Stimulated activated naive CD4-positive, alpha-beta T cell treated with Interleukin-2 at 50 U/mL for 16 hours (primary cell): ENCODE measurements around the gene RTCA.
"Not testable (repeated sequence)": the region's sequence is repeated elsewhere in the genome, so short reads cannot be mapped to it uniquely, and the experiment has no call there.

Experiments used
- DNase-seq: peaks from one replicate; lab custom pipeline; 2025; lab: John Stamatoyannopoulos, UW

The RTCA gene

DNA sequence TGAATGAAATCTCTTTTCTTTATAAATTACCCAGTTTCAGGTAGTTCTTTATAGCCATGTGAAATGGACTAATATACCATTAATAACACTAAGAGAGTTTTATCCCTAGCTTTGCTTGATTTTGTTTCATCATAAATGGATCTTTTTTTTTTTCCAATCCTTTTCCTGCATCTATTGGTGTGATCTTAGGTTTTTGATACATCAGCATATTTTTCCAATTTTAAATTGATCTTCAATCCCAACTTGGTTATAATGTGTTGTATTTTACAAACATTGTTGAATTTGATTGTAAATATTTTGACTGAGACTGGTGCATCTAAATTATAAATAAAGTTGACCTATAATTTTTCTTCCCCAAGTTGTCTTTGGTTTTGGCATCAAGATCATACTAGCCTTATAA, 4.3 kb upstream of the RTCA start:
- no peak for DNase-seq

GRCh38 chr1:100264081-100264480, 1.9 kb upstream of the RTCA start:
- not testable (repeated sequence) for DNase-seq

- no peak for DNase-seq
Observed at GRCh38 chr1:100265562-100265930, 470 bp upstream of the RTCA start.

GRCh38 chr1:100266741-100267140, 725 bp downstream of the RTCA start:
- DNase-seq = no peak

DNA sequence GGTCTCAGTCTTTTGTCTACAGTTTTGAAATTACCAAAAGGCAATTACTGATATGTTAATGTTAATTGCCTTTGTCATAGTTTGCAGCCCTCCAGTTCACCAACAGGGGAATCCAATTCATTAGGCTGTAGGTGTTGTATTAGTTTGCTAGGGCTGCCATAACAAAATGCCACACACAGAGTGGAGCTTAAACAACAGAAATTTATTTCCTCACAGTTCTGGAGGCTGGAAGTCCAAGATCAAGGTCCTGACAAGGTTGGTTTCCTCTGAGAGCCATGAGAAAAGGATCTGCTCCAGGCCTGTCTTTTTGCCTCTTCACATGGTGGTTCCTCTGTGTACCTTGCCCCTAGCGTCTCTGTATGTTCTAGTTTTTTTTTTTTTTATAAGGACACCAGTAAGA, 1.3 kb downstream of the RTCA start:
- no peak for DNase-seq

DNA sequence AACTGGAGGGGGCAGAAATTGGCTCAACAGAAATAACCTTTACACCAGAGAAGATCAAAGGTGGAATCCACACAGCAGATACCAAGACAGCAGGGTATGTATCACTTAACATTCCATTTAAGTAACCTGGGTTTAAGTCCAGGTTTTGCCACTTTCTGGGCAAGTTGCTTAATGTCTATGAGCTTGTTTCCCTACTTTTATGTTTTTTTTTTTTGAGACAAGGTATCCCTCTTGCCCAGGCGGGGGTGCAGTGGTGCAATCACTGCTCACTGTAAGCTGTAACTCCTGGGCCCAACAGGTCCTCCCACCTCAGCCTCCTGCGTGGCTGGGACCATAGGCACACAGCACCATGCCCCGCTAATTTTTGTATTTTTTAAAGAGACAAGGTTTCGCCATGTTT, 2.2 kb downstream of the RTCA start:
- no peak for DNase-seq

DNA sequence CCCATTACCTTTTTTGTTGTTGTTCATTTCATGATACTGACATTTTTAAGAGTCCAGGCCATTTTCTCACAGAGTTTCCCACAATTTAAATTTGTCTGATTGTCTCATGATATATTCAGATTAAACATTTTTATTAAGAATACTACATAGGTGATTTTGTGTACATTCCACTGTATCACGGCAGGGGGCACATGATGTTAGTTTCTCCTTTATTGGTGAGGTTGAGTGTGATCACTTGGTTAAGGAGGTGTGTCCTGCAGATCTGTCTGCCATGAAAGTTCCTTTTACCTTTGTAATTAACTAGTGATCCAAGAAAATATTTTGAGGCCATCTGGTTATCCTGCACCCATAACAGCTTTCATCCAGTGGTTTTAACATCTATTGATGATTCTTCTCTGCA, 11.8 kb downstream of the RTCA start:
- no peak for DNase-seq

DNA sequence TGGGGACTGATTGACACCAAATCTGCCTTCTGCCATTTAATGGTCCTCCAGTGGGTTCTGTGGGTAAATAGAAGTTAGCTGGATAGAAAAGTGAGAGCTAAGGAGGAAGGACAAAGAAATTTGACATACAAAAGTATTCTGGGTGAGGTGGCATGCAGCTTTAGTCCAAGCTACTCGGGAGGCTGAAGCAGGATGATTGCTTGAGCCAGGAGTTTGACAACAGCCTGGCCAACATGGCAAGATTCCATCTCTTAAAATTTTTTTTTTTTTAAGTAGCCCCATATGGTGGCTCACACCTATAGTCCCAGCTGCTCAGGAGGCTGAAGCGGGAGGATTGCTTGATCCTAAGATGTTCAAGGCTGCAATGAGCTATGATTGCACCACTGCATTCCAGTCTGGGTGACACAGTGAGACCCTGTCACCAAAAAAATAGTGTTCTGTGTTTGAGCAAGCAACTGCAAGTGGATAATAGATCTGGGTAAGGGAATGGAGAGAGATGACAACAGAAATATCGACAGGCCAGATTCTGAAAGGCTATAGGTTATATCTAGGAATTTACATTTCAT, 13.4 kb downstream of the RTCA start:
- no peak for DNase-seq

DNA sequence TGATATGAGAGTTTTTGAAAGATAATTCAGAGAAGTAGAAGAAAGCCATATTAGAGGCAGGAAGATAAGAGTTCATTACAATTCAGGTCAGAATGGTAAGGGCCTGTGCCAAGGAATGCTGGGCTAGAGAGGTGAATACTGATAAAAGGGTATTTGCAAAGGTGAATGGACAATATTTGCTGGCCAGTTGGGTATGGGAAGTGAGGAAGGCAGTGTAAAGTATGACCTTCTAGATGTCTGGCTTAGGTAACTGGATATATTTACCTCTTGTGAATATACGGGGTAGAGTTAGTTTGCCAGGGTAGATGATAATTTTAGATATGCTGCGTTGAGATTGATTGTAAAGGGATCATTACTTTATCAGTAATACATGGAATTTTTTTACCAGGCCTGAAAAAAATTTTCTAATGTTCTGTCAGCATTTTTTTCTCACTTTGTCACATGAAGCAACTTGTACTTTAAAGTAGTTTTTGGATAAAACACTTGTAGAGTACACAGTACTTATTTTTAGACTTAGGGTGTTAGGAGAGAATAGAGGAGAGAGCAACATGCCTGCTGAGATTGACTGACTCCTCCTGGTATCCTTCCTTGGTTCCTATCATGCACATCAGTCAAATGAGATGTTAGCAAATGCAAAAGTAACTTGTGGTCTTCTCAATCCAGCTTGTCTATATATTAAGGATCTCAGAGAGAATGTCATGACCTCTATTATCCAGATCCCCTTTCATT, 14.1 kb downstream of the RTCA start:
- DNase-seq = no peak

DNA sequence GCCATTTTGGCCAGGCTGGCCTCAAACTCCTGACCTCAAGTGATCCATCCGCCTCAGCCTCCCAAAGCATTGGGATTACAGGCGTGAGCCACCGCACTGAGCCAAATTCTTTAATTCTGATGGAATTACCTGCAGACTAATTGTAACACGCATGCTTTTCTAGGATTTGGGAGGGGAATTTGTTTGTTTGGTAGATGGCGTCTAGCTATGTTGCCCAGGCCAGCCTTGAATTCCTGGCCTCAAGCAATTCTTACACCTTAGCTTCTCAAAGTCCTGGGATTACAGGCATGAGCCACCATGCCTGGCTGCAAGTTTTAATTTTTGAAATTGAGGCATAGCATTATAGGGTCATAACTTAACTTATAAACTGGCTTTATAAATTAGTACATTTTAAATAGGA, 18.6 kb downstream of the RTCA start:
- DNase-seq = no peak

DNA sequence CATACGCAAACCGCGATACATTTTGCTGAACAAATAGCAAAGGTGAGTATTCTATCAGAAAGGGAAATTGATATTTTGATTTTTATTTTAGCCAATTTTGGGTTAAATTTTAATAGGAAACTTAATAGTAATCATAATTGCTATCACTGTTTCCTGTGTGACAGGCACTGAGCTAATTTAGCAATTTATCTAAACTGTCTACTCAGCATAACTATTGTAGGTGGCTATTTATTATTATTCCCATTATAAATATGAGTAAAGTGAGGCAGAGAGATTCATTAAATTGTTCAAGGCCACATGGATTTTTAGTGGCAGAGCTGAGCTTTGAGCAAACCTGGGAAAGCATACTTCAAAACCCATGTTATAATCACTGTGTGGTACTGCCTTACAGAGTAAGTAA, 21.1 kb downstream of the RTCA start:
- DNase-seq = no peak

DNA sequence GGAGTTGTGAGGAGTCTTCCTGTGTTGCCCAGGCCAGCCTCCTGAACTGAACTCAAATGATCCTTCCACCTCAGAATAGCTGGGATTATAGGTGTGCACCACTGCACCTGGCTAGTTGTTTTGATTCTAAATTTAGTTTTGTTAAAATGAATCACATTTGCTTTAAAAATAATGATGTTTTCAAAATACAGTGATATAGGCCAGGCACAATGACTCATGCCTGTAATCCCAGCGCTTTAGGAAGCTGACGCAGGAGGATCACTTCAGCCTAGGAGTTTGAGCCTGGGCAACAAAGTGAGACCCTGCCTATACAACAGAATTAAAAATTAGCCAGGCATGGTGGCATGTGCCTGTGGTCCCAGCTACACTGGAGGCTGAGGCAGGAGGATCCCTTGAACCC, 24.3 kb downstream of the RTCA start:
- no peak for DNase-seq

DNA sequence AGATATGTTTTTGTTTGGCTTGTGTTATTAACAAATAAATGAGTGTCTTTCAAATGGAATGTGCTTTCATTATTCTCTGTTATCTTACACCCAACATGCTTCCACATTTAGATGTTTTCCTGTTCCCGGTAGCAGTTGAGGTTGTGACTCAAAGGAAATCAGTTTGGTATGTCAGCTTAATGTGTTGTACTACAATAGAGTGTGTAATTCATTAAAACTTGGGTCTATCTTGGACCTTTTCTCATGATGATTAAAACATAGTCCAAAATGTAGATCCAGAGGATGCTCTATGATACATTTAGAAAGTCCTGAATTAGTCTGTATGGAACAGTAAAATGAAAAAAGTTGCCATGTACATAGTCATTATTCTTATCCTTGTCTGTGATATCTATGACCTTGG, 26.7 kb downstream of the RTCA start:
- no peak for DNase-seq

- no peak for DNase-seq
Observed at GRCh38 chr1:100296140-100296539, 30.1 kb downstream of the RTCA start.

- DNase-seq = not testable (repeated sequence)
Observed at GRCh38 chr1:100296997-100297396, 31.0 kb downstream of the RTCA start.

DNA sequence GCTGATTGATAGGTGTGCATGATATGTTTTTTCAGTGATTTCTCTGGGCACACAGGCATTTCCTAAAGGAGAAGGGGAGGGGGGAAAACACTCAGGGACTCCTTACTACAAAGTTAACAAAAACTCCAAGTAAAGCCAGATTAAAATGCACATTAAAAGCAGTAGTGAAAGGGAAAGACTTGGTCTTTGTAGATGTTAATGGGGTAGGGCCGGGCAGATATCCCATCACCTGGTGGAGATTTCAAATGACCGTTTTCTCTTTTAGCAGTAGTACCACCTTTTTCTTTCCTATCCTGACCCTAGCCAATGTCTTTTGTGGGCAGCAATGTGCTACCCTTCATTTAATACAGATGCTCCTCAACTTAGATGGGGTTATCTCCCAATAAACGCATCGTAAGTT, 32.5 kb downstream of the RTCA start:
- DNase-seq = no peak

DNA sequence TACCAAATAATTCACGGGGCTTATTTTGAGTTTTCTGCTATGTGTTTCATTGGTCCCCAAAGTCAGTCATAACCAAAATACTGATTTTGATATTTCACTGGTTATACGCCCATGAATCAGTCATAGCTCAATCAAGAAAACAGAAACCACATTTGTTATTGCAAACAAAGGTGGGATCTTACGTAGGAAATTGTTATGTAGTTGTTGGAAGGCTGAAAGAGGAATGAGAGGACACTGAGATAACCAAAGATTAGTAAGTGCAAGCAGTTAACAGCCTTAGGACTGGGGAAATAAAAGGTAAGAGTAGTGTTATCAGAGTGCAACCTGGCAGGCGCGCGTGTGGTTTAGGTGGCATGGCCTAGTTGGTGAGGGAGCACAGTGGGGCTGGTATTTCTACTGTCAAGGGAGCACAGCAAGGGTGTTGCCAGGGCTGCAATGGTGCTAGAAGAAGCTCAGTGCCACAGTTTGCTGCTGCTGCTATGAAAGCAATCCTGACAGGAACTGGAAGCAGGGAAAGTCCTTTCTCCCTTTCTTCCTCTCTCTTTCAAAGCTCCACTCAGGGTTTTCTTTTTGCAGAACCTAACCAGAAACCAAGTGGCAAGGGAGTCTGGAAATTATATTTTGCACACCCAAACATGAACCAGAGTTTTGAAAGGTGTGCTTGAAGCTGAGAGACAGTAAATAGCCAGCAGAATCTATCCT, 33.7 kb downstream of the RTCA start:
- no peak for DNase-seq

DNA sequence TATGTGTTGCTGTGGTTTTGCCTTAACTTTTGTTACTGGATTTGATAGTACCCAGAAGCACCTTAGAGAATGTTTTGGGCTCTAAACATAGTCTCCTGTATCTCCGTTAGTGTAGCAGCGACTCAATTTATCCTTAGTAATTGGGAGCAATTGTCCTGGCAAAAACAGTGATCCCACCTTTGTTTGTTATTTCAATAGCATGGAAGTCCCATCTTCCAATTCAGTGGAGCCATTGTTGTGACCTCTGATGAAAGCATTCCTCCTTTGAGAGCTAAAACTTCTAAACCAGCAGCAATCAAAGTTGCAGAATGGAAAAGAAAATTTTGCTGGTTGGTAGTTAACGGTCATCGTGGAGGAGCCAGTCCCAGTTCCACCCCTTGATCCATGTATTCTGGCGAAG, 34.7 kb downstream of the RTCA start:
- no peak for DNase-seq

DNA sequence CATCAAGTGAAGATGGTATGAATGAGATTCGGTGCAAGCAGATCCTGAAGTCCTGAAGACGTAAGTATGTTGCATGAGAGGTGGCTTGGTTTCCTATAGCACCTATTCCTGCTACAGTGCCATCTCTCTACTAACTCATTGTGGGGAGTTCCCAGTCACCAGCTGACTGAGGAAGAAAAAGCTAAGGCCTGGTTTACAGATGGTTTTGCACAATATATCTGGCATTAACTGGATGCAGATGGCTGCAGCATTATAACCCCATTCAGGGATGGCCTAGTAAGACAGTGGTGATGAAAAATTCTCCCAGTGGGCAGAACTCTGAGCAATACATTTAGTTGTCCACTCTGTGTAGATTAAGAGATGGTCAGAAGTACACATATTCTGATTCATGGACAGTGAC, 36.7 kb downstream of the RTCA start:
- DNase-seq = no peak

DNA sequence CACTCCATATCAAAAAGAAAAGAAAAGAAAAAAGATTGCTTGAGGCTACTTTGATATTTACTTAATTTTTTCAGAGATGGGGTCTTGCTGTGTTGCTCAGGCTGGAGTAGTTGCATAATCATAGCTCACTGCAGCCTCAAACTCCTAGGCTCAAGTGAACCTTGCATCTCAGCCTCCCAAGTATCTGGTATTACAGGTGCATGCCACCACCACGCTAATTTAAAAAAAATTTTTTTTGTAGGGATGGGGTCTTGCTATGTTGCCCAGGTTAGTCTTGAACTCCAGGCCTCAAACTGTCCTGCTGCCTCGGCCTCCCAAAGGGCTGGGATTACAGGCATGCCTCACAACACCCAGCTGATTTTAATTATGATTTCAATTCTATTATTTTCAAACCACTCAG, 38.2 kb downstream of the RTCA start:
- no peak for DNase-seq

DNA sequence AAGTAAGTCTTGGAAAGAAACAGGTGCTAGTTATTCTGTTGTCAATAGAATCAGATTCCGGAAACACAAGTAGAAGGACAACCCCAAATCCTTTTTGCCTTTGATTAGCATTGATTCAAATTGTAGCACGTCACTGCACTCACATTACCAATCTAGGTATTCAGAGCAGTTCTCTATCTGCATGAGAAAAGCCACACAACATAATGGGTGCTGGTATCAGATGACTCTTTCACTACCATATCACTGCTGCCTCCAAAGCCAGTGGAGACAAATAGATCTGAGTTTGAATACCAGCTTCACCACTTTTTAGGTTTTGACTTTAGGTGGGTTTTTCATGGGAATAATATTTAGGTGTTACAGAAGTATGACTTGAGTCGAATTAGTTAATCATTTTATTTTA, 38.9 kb downstream of the RTCA start:
- no peak for DNase-seq

DNA sequence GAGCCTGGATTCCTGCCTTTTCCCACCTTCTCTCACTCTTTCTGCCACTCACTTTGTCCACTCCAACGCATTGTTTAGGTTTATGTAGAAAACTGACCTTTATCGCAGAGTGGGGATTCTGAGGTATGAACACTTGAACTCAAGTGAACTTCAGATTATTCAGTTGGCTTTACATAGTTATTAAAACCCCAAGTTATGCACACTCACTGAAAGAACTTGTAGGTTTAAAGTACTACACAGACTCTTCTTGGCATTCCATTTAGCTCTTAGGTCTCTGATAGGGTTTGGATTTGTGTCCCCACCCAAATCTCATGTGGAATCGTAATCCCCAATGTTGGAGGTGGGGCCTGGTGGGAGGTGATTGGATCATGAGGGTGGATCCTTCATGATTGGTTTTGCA, 39.9 kb downstream of the RTCA start:
- DNase-seq = no peak

DNA sequence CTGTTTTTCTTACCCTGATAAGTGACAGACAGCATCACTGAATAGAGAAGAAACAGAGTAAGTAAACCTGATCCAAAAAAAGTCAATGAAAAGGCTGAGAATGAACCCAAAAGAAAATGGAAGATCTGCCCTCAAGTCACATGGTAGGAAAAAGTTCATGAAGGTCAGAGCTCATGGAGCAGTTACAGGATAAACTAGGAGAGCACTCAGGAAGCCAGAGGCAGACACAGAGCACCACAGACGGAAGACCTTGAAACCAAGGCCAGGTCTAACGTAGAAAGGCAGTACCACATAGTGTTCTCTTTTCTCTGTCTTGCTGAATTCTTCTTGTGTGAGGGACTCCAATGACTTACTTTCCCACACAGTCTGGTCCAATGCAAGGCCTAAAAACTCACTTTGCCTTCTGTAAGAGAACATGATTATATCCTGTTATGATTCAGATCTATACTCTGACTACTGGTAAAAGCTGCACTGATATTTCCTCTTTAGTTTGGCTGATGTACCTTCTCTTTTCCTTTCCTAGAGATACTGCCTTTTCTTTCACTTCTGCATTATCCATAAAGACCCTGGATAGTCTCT, 40.8 kb downstream of the RTCA start:
- DNase-seq = no peak
